Measurements from ENCODE around the gene SLC27A6. TPM values are rescaled to one million over a fixed set of nuclear protein-coding genes. Genes with fewer than 3 reads are reported as not detected.
"Not testable (repeated sequence)": the region's sequence is repeated elsewhere in the genome, so short reads cannot be mapped to it uniquely, and the experiment has no call there.

Gene SLC27A6
- total RNA-seq, 4 donors from 2014 or later, result not detected

DNA sequence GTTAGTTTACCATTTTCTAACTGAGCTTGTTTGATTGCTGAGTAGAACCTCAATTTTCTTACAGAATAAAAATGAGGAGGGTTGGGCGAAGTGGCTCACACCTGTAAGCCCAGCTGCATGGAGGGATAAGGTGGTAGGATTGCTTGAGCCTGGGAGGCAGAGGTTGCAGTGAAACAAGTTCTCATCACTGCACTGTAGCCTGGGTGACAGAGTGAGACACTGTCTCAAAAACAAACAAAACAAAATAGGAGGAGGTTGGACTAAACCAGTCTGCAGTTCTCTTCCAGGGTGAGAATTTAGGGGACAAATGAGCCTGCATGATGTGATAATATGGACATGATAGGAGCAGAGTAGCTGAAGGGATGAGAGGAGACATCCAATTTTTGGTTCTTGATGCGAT lies 57.3 kb downstream of the SLC27A6 start:
- TF ChIP-seq, protein P1, sequence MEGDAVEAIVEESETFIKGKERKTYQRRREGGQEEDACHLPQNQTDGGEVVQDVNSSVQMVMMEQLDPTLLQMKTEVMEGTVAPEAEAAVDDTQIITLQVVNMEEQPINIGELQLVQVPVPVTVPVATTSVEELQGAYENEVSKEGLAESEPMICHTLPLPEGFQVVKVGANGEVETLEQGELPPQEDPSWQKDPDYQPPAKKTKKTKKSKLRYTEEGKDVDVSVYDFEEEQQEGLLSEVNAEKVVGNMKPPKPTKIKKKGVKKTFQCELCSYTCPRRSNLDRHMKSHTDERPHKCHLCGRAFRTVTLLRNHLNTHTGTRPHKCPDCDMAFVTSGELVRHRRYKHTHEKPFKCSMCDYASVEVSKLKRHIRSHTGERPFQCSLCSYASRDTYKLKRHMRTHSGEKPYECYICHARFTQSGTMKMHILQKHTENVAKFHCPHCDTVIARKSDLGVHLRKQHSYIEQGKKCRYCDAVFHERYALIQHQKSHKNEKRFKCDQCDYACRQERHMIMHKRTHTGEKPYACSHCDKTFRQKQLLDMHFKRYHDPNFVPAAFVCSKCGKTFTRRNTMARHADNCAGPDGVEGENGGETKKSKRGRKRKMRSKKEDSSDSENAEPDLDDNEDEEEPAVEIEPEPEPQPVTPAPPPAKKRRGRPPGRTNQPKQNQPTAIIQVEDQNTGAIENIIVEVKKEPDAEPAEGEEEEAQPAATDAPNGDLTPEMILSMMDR (IDR thresholded peaks at IDR 0.05), result no peak
- ATAC-seq (ENCODE audit: low FRiP score), result no peak
- no peak for DNase-seq (ENCODE audit: low spot score)

DNA sequence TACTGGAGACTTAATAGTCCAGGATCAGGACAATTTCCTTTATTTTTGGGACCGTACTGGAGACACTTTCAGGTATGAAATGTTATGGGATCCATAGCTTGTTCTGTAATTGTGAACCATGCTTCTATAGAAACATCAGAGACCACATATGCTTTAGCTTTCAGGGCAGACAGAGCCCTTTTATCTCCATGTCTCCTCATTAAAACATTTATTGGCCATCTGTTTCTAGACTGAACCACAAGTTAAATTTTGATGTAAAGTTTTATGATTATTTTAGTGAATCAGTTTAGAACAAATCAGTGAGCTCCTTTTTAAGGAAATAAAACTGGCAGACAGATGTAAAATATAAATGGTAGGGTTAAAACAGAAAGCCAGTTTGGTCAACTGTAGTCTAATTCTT lies 62.0 kb downstream of the SLC27A6 start:
- no peak for ATAC-seq (ENCODE audit: low FRiP score)
- no peak for DNase-seq (ENCODE audit: low spot score)
- TF ChIP-seq, protein P1 (IDR thresholded peaks at IDR 0.05), result no peak

DNA sequence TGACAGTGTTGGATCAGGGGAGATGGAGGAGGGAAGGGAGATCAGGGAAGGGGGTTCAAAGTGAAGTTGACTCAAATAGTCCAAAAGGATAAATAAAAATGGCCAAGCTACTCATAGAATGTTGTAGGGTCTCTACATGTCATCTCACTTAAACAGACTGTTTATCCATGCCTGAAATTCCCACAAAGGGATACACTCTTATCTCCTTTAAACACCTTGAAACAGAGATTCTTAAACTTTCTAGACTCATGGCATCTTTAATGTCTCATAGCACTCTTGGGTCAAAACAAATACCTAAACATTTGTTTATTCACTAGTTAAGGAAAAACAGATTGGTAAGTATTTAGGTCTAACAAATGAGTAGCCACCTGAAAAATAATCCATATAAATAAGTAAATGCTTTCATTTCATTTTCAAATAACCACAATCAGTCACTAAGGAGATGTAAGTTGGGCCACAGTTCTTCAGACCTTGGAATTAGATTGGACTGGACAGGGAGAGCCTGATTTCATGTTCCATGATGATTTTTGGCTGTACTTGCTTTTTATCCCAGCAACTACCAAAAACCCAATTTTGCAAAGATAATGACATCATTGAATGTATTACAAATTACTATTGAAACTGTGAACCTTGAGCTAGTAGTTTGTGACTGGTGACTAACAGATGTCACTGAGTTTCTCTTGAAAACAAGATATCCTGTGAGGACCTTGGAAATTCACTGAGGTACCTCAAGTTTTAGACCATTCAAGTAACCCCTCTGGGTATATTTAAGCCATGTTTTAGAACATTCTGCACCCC lies 66.8 kb downstream of the SLC27A6 start:
- ATAC-seq (ENCODE audit: low FRiP score) (no peak), DNase-seq (ENCODE audit: low spot score) (no peak)
- TF ChIP-seq, protein P1 (IDR thresholded peaks at IDR 0.05), result no peak

- DNase-seq (ENCODE audit: low spot score); ATAC-seq (ENCODE audit: low FRiP score): not testable (repeated sequence)
Observed at GRCh38 chr5:129036257-129036656, 71.0 kb downstream of the SLC27A6 start.

DNA sequence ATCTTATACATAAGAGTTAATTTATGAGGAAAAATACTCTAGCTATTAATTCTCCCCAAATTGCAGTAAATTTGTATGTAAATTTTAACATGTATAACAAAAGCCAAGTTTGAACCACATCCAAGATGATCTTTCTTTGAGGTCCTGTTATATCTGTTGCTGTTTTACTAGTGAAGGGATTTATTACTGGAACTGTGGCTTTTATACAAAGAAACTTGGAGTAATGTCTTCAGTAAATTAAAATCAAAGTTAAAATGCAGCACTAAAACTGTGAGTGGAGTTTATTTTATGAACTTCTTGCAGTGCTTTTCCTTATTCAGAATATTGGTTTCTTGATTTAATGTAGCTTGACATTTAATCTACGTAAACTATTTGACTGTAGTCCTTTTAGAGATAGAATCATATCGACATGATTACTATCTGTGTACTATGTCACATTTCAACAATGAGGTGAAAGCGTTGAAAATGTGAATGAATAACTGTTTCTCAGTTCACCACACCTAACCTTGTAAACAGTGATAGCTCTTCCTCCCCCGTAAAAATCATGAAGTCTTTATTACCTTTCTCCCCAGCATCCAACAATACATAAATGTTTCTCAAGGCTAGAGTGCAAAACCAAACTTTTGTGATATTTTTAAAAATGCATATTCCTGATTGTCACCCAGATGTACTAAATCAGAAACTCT lies 76.1 kb downstream of the SLC27A6 start:
- no peak for DNase-seq (ENCODE audit: low spot score)
- TF ChIP-seq, protein P1 (IDR thresholded peaks at IDR 0.05), result no peak
- ATAC-seq (ENCODE audit: low FRiP score), result no peak

DNA sequence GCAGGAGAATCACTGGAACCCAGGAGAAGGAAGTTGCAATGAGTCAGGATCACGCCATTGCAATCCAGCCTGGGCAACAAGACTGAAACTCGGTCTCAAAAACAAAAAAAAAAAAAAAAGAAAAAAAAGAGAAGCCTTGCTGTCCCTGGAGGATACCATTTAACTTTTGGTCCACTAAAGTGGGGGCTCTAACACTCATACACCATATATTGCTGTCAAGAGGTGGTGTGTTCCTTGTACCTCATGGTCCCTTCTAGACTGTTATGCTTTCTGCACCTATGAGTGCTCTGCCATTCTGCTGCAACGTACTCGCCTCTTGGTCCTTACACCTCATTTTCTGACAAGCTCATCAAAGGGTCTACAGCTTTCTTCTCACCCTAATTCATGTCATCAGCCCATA lies 77.0 kb downstream of the SLC27A6 start:
- DNase-seq (ENCODE audit: low spot score) (no peak), ATAC-seq (ENCODE audit: low FRiP score) (no peak)
- TF ChIP-seq, protein P1 (IDR thresholded peaks at IDR 0.05), result no peak

DNA sequence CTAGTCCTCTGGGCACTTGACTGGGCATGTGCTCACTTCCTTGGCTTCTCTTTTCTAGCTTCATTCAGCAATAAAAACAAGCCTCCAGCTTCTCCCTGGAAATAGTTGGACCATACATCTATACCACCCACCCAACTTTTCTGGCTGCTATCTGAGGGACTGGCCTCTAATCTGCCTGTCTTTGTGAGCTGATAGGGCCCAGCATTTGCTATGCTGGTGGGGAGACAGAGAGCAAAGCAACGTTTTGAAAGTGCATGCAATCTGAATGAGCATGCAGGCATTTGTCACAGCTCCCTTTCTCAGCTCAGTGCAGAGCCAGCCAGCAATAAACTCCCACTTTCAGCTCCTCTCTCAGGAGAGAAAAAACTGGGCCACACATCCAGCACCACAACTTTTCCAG lies 78.6 kb downstream of the SLC27A6 start:
- ATAC-seq (ENCODE audit: low FRiP score) (no peak), DNase-seq (ENCODE audit: low spot score) (no peak)
- TF ChIP-seq, protein P1 (IDR thresholded peaks at IDR 0.05), result no peak
